Breast epithelium (tissue), 3 donors: ENCODE results near the gene GNG11.

Experiments used
- CTCF ChIP-seq, 3 donors: fragments of 450-650 bp; IDR thresholded peaks; one replicate each; pipeline ENCODE4 v1.5.1; 2016 to 2017; ENCODE audit warnings: antibody characterized with exemption in 3 of 3, mild to moderate bottlenecking in 3 of 3, moderate library complexity in 3 of 3
- POLR2A ChIP-seq: fragments of 450-650 bp; IDR thresholded peaks from one replicate; pipeline ENCODE4 v1.6.1; 2016; ENCODE audit warnings: antibody characterized with exemption, mild to moderate bottlenecking, moderate library complexity

GRCh38 chr7:93938293-93938692 lies 16.8 kb downstream of the GNG11 start:
- TF ChIP-seq CTCF (IDR thresholded peaks at IDR 0.05) (no peak), POLR2A (no peak)
